Epithelial cell of prostate (primary cell): ENCODE data around the gene BATF2.

Experiments used
- DNase-seq: peaks from one replicate; pipeline ENCODE4 v3.0.0-alpha.2; 2011; ENCODE audit warnings: low read depth, low spot score
- H3K27ac ChIP-seq: fragments of 450-650 bp; 2 replicates; pipeline ENCODE4 v1.5.1; 2017; ENCODE audit warnings: mild to moderate bottlenecking

Gene BATF2

GRCh38 chr11:64970731-64971151, 26.0 kb downstream of the BATF2 start:
- peak; percentile 92 for DNase-seq
- H3K27ac ChIP-seq, result peak overlapping the region; percentile 98

GRCh38 chr11:64969209-64969608, 27.6 kb downstream of the BATF2 start:
- H3K27ac ChIP-seq, result peak overlapping the region; percentile 98
- peak; percentile 70 for DNase-seq

GRCh38 chr11:64967375-64967774, 29.4 kb downstream of the BATF2 start:
- no peak for DNase-seq
- H3K27ac ChIP-seq, result no peak overlapping the region

- H3K27ac ChIP-seq, result no peak overlapping the region
Observed at GRCh38 chr11:64963072-64963631, 33.6 kb downstream of the BATF2 start.

GRCh38 chr11:64960719-64961118, 36.1 kb downstream of the BATF2 start:
- H3K27ac ChIP-seq, result no peak overlapping the region
- DNase-seq, result no peak

More at GRCh38 chr11:64963072-64963631, 33.6 kb downstream of the BATF2 start:
- DNase-seq, result no peak

GRCh38 chr11:64959498-64959897, 37.3 kb downstream of the BATF2 start:
- no peak for DNase-seq
- H3K27ac ChIP-seq, result no peak overlapping the region

GRCh38 chr11:64954201-64954600, 42.6 kb downstream of the BATF2 start:
- no peak overlapping the region for H3K27ac ChIP-seq
- DNase-seq, result no peak

GRCh38 chr11:64951529-64951928, 45.2 kb downstream of the BATF2 start:
- no peak for DNase-seq
- no peak overlapping the region for H3K27ac ChIP-seq

GRCh38 chr11:64947208-64947814, 49.5 kb downstream of the BATF2 start:
- H3K27ac ChIP-seq, result no peak overlapping the region
- DNase-seq, result no peak
